LNCaP clone FGC (cell line): ENCODE measurements around the gene KCNG3.

Source experiments
- DNase-seq: peaks from one replicate; pipeline ENCODE4 v3.0.0-alpha.2; 2011; ENCODE audit warnings: low read depth
- H3K4me3 ChIP-seq: 2 replicates; pipeline ENCODE4 v1.5.1; 2011; ENCODE audit warnings: mild to moderate bottlenecking, low read depth, low read length, control low read depth
- CTCF ChIP-seq: IDR thresholded peaks from 2 replicates; pipeline ENCODE4 v1.5.1; 2012; ENCODE audit warnings: mild to moderate bottlenecking; ENCODE audit not compliant: control insufficient read depth, insufficient read depth; ENCODE audit errors: extremely low read depth

The KCNG3 gene

GRCh38 chr2:42436370-42436769, 57.4 kb downstream of the KCNG3 start:
- no peak for TF ChIP-seq CTCF
- no peak for DNase-seq
- H3K4me3 ChIP-seq = no peak overlapping the region

- TF ChIP-seq CTCF = no peak
- no peak for DNase-seq
- no peak overlapping the region for H3K4me3 ChIP-seq
Observed at GRCh38 chr2:42435628-42436027, 58.2 kb downstream of the KCNG3 start.

- TF ChIP-seq CTCF = no peak
- no peak overlapping the region for H3K4me3 ChIP-seq
- DNase-seq = no peak
Observed at GRCh38 chr2:42430188-42430587, 63.6 kb downstream of the KCNG3 start.

- no peak for TF ChIP-seq CTCF
- no peak for DNase-seq
Observed at GRCh38 chr2:42429352-42429751, 64.4 kb downstream of the KCNG3 start.

GRCh38 chr2:42425697-42426096, 68.1 kb downstream of the KCNG3 start:
- no peak for DNase-seq
- no peak for TF ChIP-seq CTCF
- H3K4me3 ChIP-seq = no peak overlapping the region

More at GRCh38 chr2:42429352-42429751, 64.4 kb downstream of the KCNG3 start:
- no peak overlapping the region for H3K4me3 ChIP-seq

- H3K4me3 ChIP-seq = no peak overlapping the region
- no peak for DNase-seq
- TF ChIP-seq CTCF = no peak
Observed at GRCh38 chr2:42424033-42424432, 69.7 kb downstream of the KCNG3 start.

- no peak for DNase-seq
- no peak overlapping the region for H3K4me3 ChIP-seq
- TF ChIP-seq CTCF = no peak
Observed at GRCh38 chr2:42421601-42422239, 72.1 kb downstream of the KCNG3 start.
